ENCODE measurements around the gene ZNF366.

ZNF366 gene

GRCh38 chr5:72522607-72523006 lies 15.4 kb upstream of the ZNF366 start:
- no peak for DNase-seq (ENCODE audit: low read depth in 2 of 2, low spot score in 1 of 2)

GRCh38 chr5:72519111-72519510 lies 11.9 kb upstream of the ZNF366 start:
- no peak for DNase-seq (ENCODE audit: low read depth in 2 of 2, low spot score in 1 of 2)

- DNase-seq (ENCODE audit: low read depth in 2 of 2, low spot score in 1 of 2): no peak
These were observed 10.9 kb upstream of the ZNF366 start for GRCh38 chr5:72518001-72518683.

GRCh38 chr5:72516916-72517315 lies 9.7 kb upstream of the ZNF366 start:
- no peak for DNase-seq (ENCODE audit: low read depth in 2 of 2, low spot score in 1 of 2)

GRCh38 chr5:72515211-72515610 lies 8.0 kb upstream of the ZNF366 start:
- no peak for DNase-seq (ENCODE audit: low read depth in 2 of 2, low spot score in 1 of 2)

GRCh38 chr5:72512593-72512860 lies 5.3 kb upstream of the ZNF366 start:
- DNase-seq (ENCODE audit: low read depth in 2 of 2, low spot score in 1 of 2): no peak

- DNase-seq (ENCODE audit: low read depth in 2 of 2, low spot score in 1 of 2): no peak
These were observed 4.8 kb upstream of the ZNF366 start for GRCh38 chr5:72511774-72512592.

- no peak for DNase-seq (ENCODE audit: low read depth in 2 of 2, low spot score in 1 of 2)
These were observed 4.2 kb upstream of the ZNF366 start for GRCh38 chr5:72511366-72511765.

GRCh38 chr5:72510610-72511181 lies 3.5 kb upstream of the ZNF366 start:
- DNase-seq (ENCODE audit: low read depth in 2 of 2, low spot score in 1 of 2): no peak

- DNase-seq (ENCODE audit: low read depth in 2 of 2, low spot score in 1 of 2): no peak
These were observed 2.2 kb upstream of the ZNF366 start for GRCh38 chr5:72509401-72509800.

GRCh38 chr5:72508241-72509170 lies 1.3 kb upstream of the ZNF366 start:
- DNase-seq (ENCODE audit: low read depth in 2 of 2, low spot score in 1 of 2): no peak

GRCh38 chr5:72507907-72508238 lies 663 bp upstream of the ZNF366 start:
- DNase-seq (ENCODE audit: low read depth in 2 of 2, low spot score in 1 of 2): no peak

GRCh38 chr5:72506158-72506549 lies 1.1 kb downstream of the ZNF366 start:
- DNase-seq (ENCODE audit: low read depth in 2 of 2, low spot score in 1 of 2): no peak

GRCh38 chr5:72505539-72506157 lies 1.6 kb downstream of the ZNF366 start:
- DNase-seq (ENCODE audit: low read depth in 2 of 2, low spot score in 1 of 2): no peak

GRCh38 chr5:72505016-72505415 lies 2.2 kb downstream of the ZNF366 start:
- no peak for DNase-seq (ENCODE audit: low read depth in 2 of 2, low spot score in 1 of 2)

- DNase-seq (ENCODE audit: low read depth in 2 of 2, low spot score in 1 of 2): no peak
These were observed 3.2 kb downstream of the ZNF366 start for GRCh38 chr5:72503888-72504491.

- DNase-seq (ENCODE audit: low read depth in 2 of 2, low spot score in 1 of 2): no peak
These were observed 5.7 kb downstream of the ZNF366 start for GRCh38 chr5:72501488-72501887.

GRCh38 chr5:72499730-72500129 lies 7.5 kb downstream of the ZNF366 start:
- DNase-seq (ENCODE audit: low read depth in 2 of 2, low spot score in 1 of 2): no peak

GRCh38 chr5:72499090-72499489 lies 8.1 kb downstream of the ZNF366 start:
- no peak for DNase-seq (ENCODE audit: low read depth in 2 of 2, low spot score in 1 of 2)

- no peak for DNase-seq (ENCODE audit: low read depth in 2 of 2, low spot score in 1 of 2)
These were observed 8.9 kb downstream of the ZNF366 start for GRCh38 chr5:72498284-72498683.

GRCh38 chr5:72497823-72498222 lies 9.4 kb downstream of the ZNF366 start:
- no peak for DNase-seq (ENCODE audit: low read depth in 2 of 2, low spot score in 1 of 2)

All from stimulated activated CD8-positive, alpha-beta memory T cell treated with anti-CD3 and anti-CD28 coated beads, Interleukin-4, amount 100 ng/mL, for 4 hours (primary cell).